Measurements from ENCODE around the gene PATZ1.
"Not testable (repeated sequence)": the region's sequence is repeated elsewhere in the genome, so short reads cannot be mapped to it uniquely, and the experiment has no call there.

PATZ1 gene

GRCh38 chr22:31349960-31350359, 3.8 kb upstream of the PATZ1 start:
- Histone ChIP-seq H3K4me3 (ENCODE audit: low read length) (no peak overlapping the region), H3K4me1 (ENCODE audit: control insufficient read depth, insufficient read depth, low read length) (peaks cover under 1% of the 10 kb centered on the region), H3K36me3 (ENCODE audit: control insufficient read depth, insufficient read depth, low read length) (no peaks in the 10 kb centered on the region), H3K9ac (ENCODE audit: low read length) (no peak overlapping the region), H3K27me3 (ENCODE audit: control insufficient read depth, insufficient read depth, low read length) (no peaks in the 10 kb centered on the region), H3K9me3 (ENCODE audit: control insufficient read depth, low read length) (no peaks in the 10 kb centered on the region)

- H3K9me3 ChIP-seq (ENCODE audit: control insufficient read depth, low read length) = no peaks in the 10 kb centered on the region
- no peak overlapping the region for H3K9ac ChIP-seq (ENCODE audit: low read length)
- no peaks in the 10 kb centered on the region for H3K36me3 ChIP-seq (ENCODE audit: control insufficient read depth, insufficient read depth, low read length)
- H3K4me1 ChIP-seq (ENCODE audit: control insufficient read depth, insufficient read depth, low read length) = peaks cover 12% of the 10 kb centered on the region
- H3K27me3 ChIP-seq (ENCODE audit: control insufficient read depth, insufficient read depth, low read length) = no peaks in the 10 kb centered on the region
- H3K4me3 ChIP-seq (ENCODE audit: low read length) = no peak overlapping the region
Measured at GRCh38 chr22:31348766-31349165, 2.6 kb upstream of the PATZ1 start.

GRCh38 chr22:31348009-31348337, 1.8 kb upstream of the PATZ1 start:
- not testable (repeated sequence) for H3K36me3 ChIP-seq (ENCODE audit: control insufficient read depth, insufficient read depth, low read length); H3K27me3 ChIP-seq (ENCODE audit: control insufficient read depth, insufficient read depth, low read length); H3K4me3 ChIP-seq (ENCODE audit: low read length); H3K9me3 ChIP-seq (ENCODE audit: control insufficient read depth, low read length)
- Histone ChIP-seq H3K9ac (ENCODE audit: low read length) (peak overlapping the region; percentile 65), H3K4me1 (ENCODE audit: control insufficient read depth, insufficient read depth, low read length) (peaks cover 20% of the 10 kb centered on the region)

GRCh38 chr22:31347251-31348008, 1.3 kb upstream of the PATZ1 start:
- Histone ChIP-seq H3K36me3 (ENCODE audit: control insufficient read depth, insufficient read depth, low read length) (no peaks in the 10 kb centered on the region), H3K9me3 (ENCODE audit: control insufficient read depth, low read length) (no peaks in the 10 kb centered on the region), H3K4me3 (ENCODE audit: low read length) (peak overlapping the region; percentile 10), H3K4me1 (ENCODE audit: control insufficient read depth, insufficient read depth, low read length) (peaks cover 26% of the 10 kb centered on the region), H3K27me3 (ENCODE audit: control insufficient read depth, insufficient read depth, low read length) (no peaks in the 10 kb centered on the region), H3K9ac (ENCODE audit: low read length) (peak overlapping the region; percentile 65)

- peak overlapping the region; percentile 10 for H3K4me3 ChIP-seq (ENCODE audit: low read length)
- no peaks in the 10 kb centered on the region for H3K9me3 ChIP-seq (ENCODE audit: control insufficient read depth, low read length)
- H3K4me1 ChIP-seq (ENCODE audit: control insufficient read depth, insufficient read depth, low read length) = peaks cover 30% of the 10 kb centered on the region
- no peaks in the 10 kb centered on the region for H3K27me3 ChIP-seq (ENCODE audit: control insufficient read depth, insufficient read depth, low read length)
- peak overlapping the region; percentile 65 for H3K9ac ChIP-seq (ENCODE audit: low read length)
- no peaks in the 10 kb centered on the region for H3K36me3 ChIP-seq (ENCODE audit: control insufficient read depth, insufficient read depth, low read length)
Measured at GRCh38 chr22:31346733-31347250, 646 bp upstream of the PATZ1 start.

GRCh38 chr22:31345331-31346254, 553 bp downstream of the PATZ1 start:
- Histone ChIP-seq H3K9me3 (ENCODE audit: control insufficient read depth, low read length) (no peaks in the 10 kb centered on the region), H3K27me3 (ENCODE audit: control insufficient read depth, insufficient read depth, low read length) (no peaks in the 10 kb centered on the region), H3K9ac (ENCODE audit: low read length) (peak overlapping the region; percentile 73), H3K36me3 (ENCODE audit: control insufficient read depth, insufficient read depth, low read length) (no peaks in the 10 kb centered on the region), H3K4me1 (ENCODE audit: control insufficient read depth, insufficient read depth, low read length) (peaks cover 42% of the 10 kb centered on the region), H3K4me3 (ENCODE audit: low read length) (peak overlapping the region; percentile 31)

GRCh38 chr22:31344578-31345330, 1.4 kb downstream of the PATZ1 start:
- Histone ChIP-seq H3K4me1 (ENCODE audit: control insufficient read depth, insufficient read depth, low read length) (peaks cover 50% of the 10 kb centered on the region), H3K9me3 (ENCODE audit: control insufficient read depth, low read length) (no peaks in the 10 kb centered on the region), H3K4me3 (ENCODE audit: low read length) (peak overlapping the region; percentile 31), H3K27me3 (ENCODE audit: control insufficient read depth, insufficient read depth, low read length) (no peaks in the 10 kb centered on the region), H3K36me3 (ENCODE audit: control insufficient read depth, insufficient read depth, low read length) (peaks cover 6% of the 10 kb centered on the region), H3K9ac (ENCODE audit: low read length) (peak overlapping the region; percentile 73)

- Histone ChIP-seq H3K9me3 (ENCODE audit: control insufficient read depth, low read length) (no peaks in the 10 kb centered on the region), H3K36me3 (ENCODE audit: control insufficient read depth, insufficient read depth, low read length) (peaks cover 6% of the 10 kb centered on the region), H3K4me1 (ENCODE audit: control insufficient read depth, insufficient read depth, low read length) (peaks cover 56% of the 10 kb centered on the region), H3K27me3 (ENCODE audit: control insufficient read depth, insufficient read depth, low read length) (no peaks in the 10 kb centered on the region), H3K4me3 (ENCODE audit: low read length) (peak overlapping the region; percentile 11), H3K9ac (ENCODE audit: low read length) (peak overlapping the region; percentile 73)
Measured at GRCh38 chr22:31344256-31344577, 1.9 kb downstream of the PATZ1 start.

GRCh38 chr22:31343235-31344191, 2.6 kb downstream of the PATZ1 start:
- H3K27me3 ChIP-seq (ENCODE audit: control insufficient read depth, insufficient read depth, low read length) = no peaks in the 10 kb centered on the region
- H3K4me3 ChIP-seq (ENCODE audit: low read length) = peak overlapping the region; percentile 11
- H3K36me3 ChIP-seq (ENCODE audit: control insufficient read depth, insufficient read depth, low read length) = peaks cover 6% of the 10 kb centered on the region
- peak overlapping the region; percentile 73 for H3K9ac ChIP-seq (ENCODE audit: low read length)
- peaks cover 60% of the 10 kb centered on the region for H3K4me1 ChIP-seq (ENCODE audit: control insufficient read depth, insufficient read depth, low read length)
- H3K9me3 ChIP-seq (ENCODE audit: control insufficient read depth, low read length) = no peaks in the 10 kb centered on the region

- H3K36me3 ChIP-seq (ENCODE audit: control insufficient read depth, insufficient read depth, low read length) = peaks cover 6% of the 10 kb centered on the region
- no peaks in the 10 kb centered on the region for H3K9me3 ChIP-seq (ENCODE audit: control insufficient read depth, low read length)
- H3K9ac ChIP-seq (ENCODE audit: low read length) = peak overlapping the region; percentile 73
- H3K4me3 ChIP-seq (ENCODE audit: low read length) = no peak overlapping the region
- no peaks in the 10 kb centered on the region for H3K27me3 ChIP-seq (ENCODE audit: control insufficient read depth, insufficient read depth, low read length)
- peaks cover 60% of the 10 kb centered on the region for H3K4me1 ChIP-seq (ENCODE audit: control insufficient read depth, insufficient read depth, low read length)
Measured at GRCh38 chr22:31342389-31343140, 3.6 kb downstream of the PATZ1 start.
